ENCODE data around the gene DCXR. TPM values are rescaled to one million over a fixed set of nuclear protein-coding genes. Genes with fewer than 3 reads are reported as not detected.

DCXR gene
- total RNA-seq, 2 donors from 2014 or later = 95.7 to 136 TPM

- Mint-ChIP-seq H3K9me3 (no peaks in the 10 kb centered on the region), H3K27me3 (no peaks in the 10 kb centered on the region), H3K4me3 (no peak overlapping the region), H3K36me3 (no peaks in the 10 kb centered on the region), H3K27ac (no peak overlapping the region), H3K4me1 (ENCODE audit: low read depth in 2 of 2) (no peaks in the 10 kb centered on the region)
- ATAC-seq (no peak), DNase-seq (ENCODE audit: low spot score) (no peak)
Observed at GRCh38 chr17:82079001-82079677, 41.6 kb upstream of the DCXR start.

GRCh38 chr17:82078433-82078832 is 40.9 kb upstream of the DCXR start:
- H3K36me3 Mint-ChIP-seq = no peaks in the 10 kb centered on the region

GRCh38 chr17:82077617-82078358 is 40.3 kb upstream of the DCXR start:
- Mint-ChIP-seq H3K36me3 (no peaks in the 10 kb centered on the region), H3K9me3 (no peaks in the 10 kb centered on the region), H3K4me3 (no peak overlapping the region), H3K27ac (no peak overlapping the region), H3K27me3 (no peaks in the 10 kb centered on the region), H3K4me1 (ENCODE audit: low read depth in 2 of 2) (no peaks in the 10 kb centered on the region)
- ATAC-seq = no peak
- no peak for DNase-seq (ENCODE audit: low spot score)

More at GRCh38 chr17:82078433-82078832, 40.9 kb upstream of the DCXR start:
- Mint-ChIP-seq H3K27ac (no peak overlapping the region), H3K4me3 (no peak overlapping the region), H3K4me1 (ENCODE audit: low read depth in 2 of 2) (no peaks in the 10 kb centered on the region), H3K9me3 (no peaks in the 10 kb centered on the region), H3K27me3 (no peaks in the 10 kb centered on the region)
- ATAC-seq (no peak), DNase-seq (ENCODE audit: low spot score) (no peak)

- no peak overlapping the region for H3K4me3 Mint-ChIP-seq
- ATAC-seq = peak in 1 of 2 donors; percentile 44
- no peaks in the 10 kb centered on the region for H3K9me3 Mint-ChIP-seq
- H3K27ac Mint-ChIP-seq = no peak overlapping the region
- no peak for DNase-seq (ENCODE audit: low spot score)
- H3K4me1 Mint-ChIP-seq (ENCODE audit: low read depth in 2 of 2) = no peaks in the 10 kb centered on the region
- H3K36me3 Mint-ChIP-seq = no peaks in the 10 kb centered on the region
- no peaks in the 10 kb centered on the region for H3K27me3 Mint-ChIP-seq
Observed at GRCh38 chr17:82076785-82077591, 39.5 kb upstream of the DCXR start.

GRCh38 chr17:82076018-82076784 is 38.7 kb upstream of the DCXR start:
- Mint-ChIP-seq H3K4me3 (no peak overlapping the region), H3K36me3 (no peaks in the 10 kb centered on the region), H3K9me3 (no peaks in the 10 kb centered on the region), H3K27ac (no peak overlapping the region), H3K27me3 (no peaks in the 10 kb centered on the region), H3K4me1 (ENCODE audit: low read depth in 2 of 2) (no peaks in the 10 kb centered on the region)
- ATAC-seq (peak in 1 of 2 donors; percentile 2), DNase-seq (ENCODE audit: low spot score) (no peak)

- Mint-ChIP-seq H3K4me3 (no peak overlapping the region), H3K27ac (no peak overlapping the region), H3K36me3 (no peaks in the 10 kb centered on the region), H3K27me3 (no peaks in the 10 kb centered on the region), H3K9me3 (no peaks in the 10 kb centered on the region), H3K4me1 (ENCODE audit: low read depth in 2 of 2) (no peaks in the 10 kb centered on the region)
- ATAC-seq (no peak), DNase-seq (ENCODE audit: low spot score) (no peak)
Observed at GRCh38 chr17:82073446-82073845, 35.9 kb upstream of the DCXR start.

- Mint-ChIP-seq H3K4me3 (no peak overlapping the region), H3K36me3 (no peaks in the 10 kb centered on the region), H3K9me3 (no peaks in the 10 kb centered on the region), H3K27ac (no peak overlapping the region), H3K27me3 (no peaks in the 10 kb centered on the region), H3K4me1 (ENCODE audit: low read depth in 2 of 2) (no peaks in the 10 kb centered on the region)
- DNase-seq (ENCODE audit: low spot score) (no peak), ATAC-seq (no peak)
Observed at GRCh38 chr17:82072827-82073226, 35.3 kb upstream of the DCXR start.

GRCh38 chr17:82070611-82071010 is 33.1 kb upstream of the DCXR start:
- H3K36me3 Mint-ChIP-seq = no peaks in the 10 kb centered on the region
- DNase-seq (ENCODE audit: low spot score) (no peak), ATAC-seq (no peak)
- no peak overlapping the region for H3K27ac Mint-ChIP-seq
- H3K4me1 Mint-ChIP-seq (ENCODE audit: low read depth in 2 of 2) = peaks cover 0 to 6% of the 10 kb centered on the region in 2 donors
- no peaks in the 10 kb centered on the region for H3K9me3 Mint-ChIP-seq
- H3K27me3 Mint-ChIP-seq = no peaks in the 10 kb centered on the region
- H3K4me3 Mint-ChIP-seq = no peak overlapping the region

- Mint-ChIP-seq H3K36me3 (no peaks in the 10 kb centered on the region), H3K27me3 (no peaks in the 10 kb centered on the region), H3K4me3 (peak within 1 kb of the TSS; percentile 82), H3K27ac (peak within 1 kb of the TSS; percentile 75 to 89), H3K9me3 (no peaks in the 10 kb centered on the region), H3K4me1 (ENCODE audit: low read depth in 2 of 2) (peaks cover 0 to 6% of the 10 kb centered on the region in 2 donors)
- DNase-seq (ENCODE audit: low spot score) (peak; percentile 81), ATAC-seq (peak; percentile 93 to 94)
Observed at GRCh38 chr17:82065638-82066303, 28.3 kb upstream of the DCXR start, which contains the start of gene DUS1L. TSS of gene DUS1L (minus strand) at chr17:82065804. CDS start at chr17:82065059, 745 bp downstream.

GRCh38 chr17:82065193-82065637 is 27.7 kb upstream of the DCXR start:
- Mint-ChIP-seq H3K27ac (no peak overlapping the region), H3K4me1 (ENCODE audit: low read depth in 2 of 2) (peaks cover 0 to 7% of the 10 kb centered on the region in 2 donors), H3K27me3 (no peaks in the 10 kb centered on the region), H3K36me3 (no peaks in the 10 kb centered on the region), H3K9me3 (no peaks in the 10 kb centered on the region), H3K4me3 (peak overlapping the region; percentile 51)
- ATAC-seq (peak; percentile 63 to 73), DNase-seq (ENCODE audit: low spot score) (no peak)

- ATAC-seq (no peak), DNase-seq (ENCODE audit: low spot score) (no peak)
- no peaks in the 10 kb centered on the region for H3K27me3 Mint-ChIP-seq
- no peaks in the 10 kb centered on the region for H3K36me3 Mint-ChIP-seq
- no peaks in the 10 kb centered on the region for H3K9me3 Mint-ChIP-seq
- H3K4me1 Mint-ChIP-seq (ENCODE audit: low read depth in 2 of 2) = peaks cover 0 to 9% of the 10 kb centered on the region in 2 donors
- peak overlapping the region; percentile 51 for H3K4me3 Mint-ChIP-seq
- no peak overlapping the region for H3K27ac Mint-ChIP-seq
Observed at GRCh38 chr17:82064433-82065192, 27.1 kb upstream of the DCXR start.
